Activated naive CD4-positive, alpha-beta T cell treated with anti-CD3 and anti-CD28 coated beads, Interleukin-2, amount 10 ng/mL, durations not matched to agents 7 days and 5 days (primary cell): ENCODE results near the gene CD79B.

ENCODE experiments used
- CTCF ChIA-PET: fragments of 350-600 bp; sonication (Branson Sonifier 250); formaldehyde crosslinking; loops from one replicate; lab custom pipeline; 2021; ENCODE audit warnings: antibody characterized with exemption; lab: Charles Lee
- DNase-seq: peaks from one replicate; pipeline ENCODE4 v3.0.0-alpha.2; 2020
- H3K27ac Mint-ChIP-seq: one replicate; pipeline ENCODE4 v1.8.0; 2021; ENCODE audit warnings: mild to moderate bottlenecking, moderate library complexity, mixed read lengths
- H3K27me3 Mint-ChIP-seq: one replicate; pipeline ENCODE4 v1.8.0; 2021; ENCODE audit warnings: mild to moderate bottlenecking, mixed read lengths
- H3K36me3 Mint-ChIP-seq: one replicate; pipeline ENCODE4 v1.8.0; 2021; ENCODE audit warnings: mixed read lengths
- H3K4me1 Mint-ChIP-seq: one replicate; pipeline ENCODE4 v1.8.0; 2021; ENCODE audit warnings: mixed read lengths
- H3K4me3 Mint-ChIP-seq: one replicate; pipeline ENCODE4 v1.8.0; 2021; ENCODE audit warnings: mild to moderate bottlenecking, moderate library complexity, mixed read lengths
- H3K9me3 Mint-ChIP-seq: one replicate; pipeline ENCODE4 v1.8.0; 2021; ENCODE audit warnings: mixed read lengths

The CD79B gene

GRCh38 chr17:63946440-63947363 lies 14.6 kb upstream of the CD79B start:
- H3K4me3 Mint-ChIP-seq, result peak overlapping the region; percentile 54
- H3K4me1 Mint-ChIP-seq, result peaks cover 23% of the 10 kb centered on the region
- peaks cover 81% of the 10 kb centered on the region for H3K27me3 Mint-ChIP-seq
- no peaks in the 10 kb centered on the region for H3K9me3 Mint-ChIP-seq
- no peaks in the 10 kb centered on the region for H3K36me3 Mint-ChIP-seq
- CTCF ChIA-PET, result interaction anchor here (0.9 to 3.1 kb wide), 28 partner anchors 11 to 187 kb away, joined by 3 to 62 read pairs (median 6); partner anchors contain the start of genes CD79B, CSHL1, GH1 and ICAM2
- DNase-seq, result peak; percentile 72
- H3K27ac Mint-ChIP-seq, result peak overlapping the region; percentile 85

GRCh38 chr17:63945784-63946439 lies 13.8 kb upstream of the CD79B start:
- H3K36me3 Mint-ChIP-seq, result no peaks in the 10 kb centered on the region
- H3K27me3 Mint-ChIP-seq, result peaks cover 84% of the 10 kb centered on the region
- peak; percentile 33 for DNase-seq
- peaks cover 23% of the 10 kb centered on the region for H3K4me1 Mint-ChIP-seq
- no peak overlapping the region for H3K4me3 Mint-ChIP-seq
- H3K27ac Mint-ChIP-seq, result peak overlapping the region; percentile 33
- CTCF ChIA-PET, result interaction anchor here (0.9 to 3.1 kb wide), 28 partner anchors 12 to 188 kb away, joined by 3 to 62 read pairs (median 6); partner anchors contain the start of genes CD79B, CSHL1, GH1 and ICAM2
- no peaks in the 10 kb centered on the region for H3K9me3 Mint-ChIP-seq

- Mint-ChIP-seq H3K4me1 (peaks cover 23% of the 10 kb centered on the region), H3K27me3 (peaks cover 87% of the 10 kb centered on the region), H3K9me3 (no peaks in the 10 kb centered on the region), H3K4me3 (no peak overlapping the region), H3K27ac (no peak overlapping the region), H3K36me3 (no peaks in the 10 kb centered on the region)
- CTCF ChIA-PET, result interaction anchor here (1.6 to 3.1 kb wide), 6 partner anchors 17 to 81 kb away, joined by 7 to 62 read pairs (median 17); partner anchors contain the start of genes CSHL1 and GH1
- no peak for DNase-seq
Observed at GRCh38 chr17:63944736-63945499, 12.8 kb upstream of the CD79B start.

- Mint-ChIP-seq H3K36me3 (no peaks in the 10 kb centered on the region), H3K27ac (no peak overlapping the region), H3K4me1 (peaks cover 32% of the 10 kb centered on the region), H3K4me3 (no peak overlapping the region), H3K27me3 (peaks cover 82% of the 10 kb centered on the region), H3K9me3 (no peaks in the 10 kb centered on the region)
- no peak for DNase-seq
- CTCF ChIA-PET, result no interaction called here
Observed at GRCh38 chr17:63943745-63944144, 11.6 kb upstream of the CD79B start.

- peak overlapping the region; percentile 61 for H3K27ac Mint-ChIP-seq
- CTCF ChIA-PET, result no interaction called here
- H3K9me3 Mint-ChIP-seq, result no peaks in the 10 kb centered on the region
- no peak overlapping the region for H3K4me3 Mint-ChIP-seq
- H3K36me3 Mint-ChIP-seq, result no peaks in the 10 kb centered on the region
- H3K27me3 Mint-ChIP-seq, result peaks cover 87% of the 10 kb centered on the region
- peaks cover 38% of the 10 kb centered on the region for H3K4me1 Mint-ChIP-seq
- no peak for DNase-seq
Observed at GRCh38 chr17:63942309-63942985, 10.3 kb upstream of the CD79B start.

- H3K27ac Mint-ChIP-seq, result no peak overlapping the region
- H3K36me3 Mint-ChIP-seq, result no peaks in the 10 kb centered on the region
- no peak for DNase-seq
- H3K4me3 Mint-ChIP-seq, result no peak overlapping the region
- H3K27me3 Mint-ChIP-seq, result peaks cover 90% of the 10 kb centered on the region
- no peaks in the 10 kb centered on the region for H3K9me3 Mint-ChIP-seq
- peaks cover 33% of the 10 kb centered on the region for H3K4me1 Mint-ChIP-seq
- CTCF ChIA-PET, result no interaction called here
Observed at GRCh38 chr17:63941751-63942150, 9.6 kb upstream of the CD79B start.

- Mint-ChIP-seq H3K4me1 (peaks cover 28% of the 10 kb centered on the region), H3K9me3 (no peaks in the 10 kb centered on the region), H3K27ac (peak overlapping the region; percentile 33), H3K27me3 (peaks cover 85% of the 10 kb centered on the region), H3K36me3 (no peaks in the 10 kb centered on the region), H3K4me3 (no peak overlapping the region)
- CTCF ChIA-PET, result no interaction called here
- no peak for DNase-seq
Observed at GRCh38 chr17:63941162-63941561, 9.0 kb upstream of the CD79B start.

GRCh38 chr17:63940584-63940983 lies 8.5 kb upstream of the CD79B start:
- no peak overlapping the region for H3K4me3 Mint-ChIP-seq
- DNase-seq, result no peak
- no peak overlapping the region for H3K27ac Mint-ChIP-seq
- no peaks in the 10 kb centered on the region for H3K9me3 Mint-ChIP-seq
- peaks cover 85% of the 10 kb centered on the region for H3K27me3 Mint-ChIP-seq
- H3K36me3 Mint-ChIP-seq, result no peaks in the 10 kb centered on the region
- CTCF ChIA-PET, result interaction anchor here (1.0 to 1.8 kb wide), 2 partner anchors 9 to 53 kb away, joined by 3 read pairs; no protein-coding TSS in a partner anchor
- peaks cover 25% of the 10 kb centered on the region for H3K4me1 Mint-ChIP-seq

GRCh38 chr17:63939884-63940283 lies 7.8 kb upstream of the CD79B start:
- CTCF ChIA-PET, result interaction anchor here (1.0 to 1.8 kb wide), 3 partner anchors 9 to 54 kb away, joined by 3 to 4 read pairs (median 3); no protein-coding TSS in a partner anchor
- Mint-ChIP-seq H3K27ac (no peak overlapping the region), H3K4me3 (no peak overlapping the region), H3K9me3 (no peaks in the 10 kb centered on the region), H3K4me1 (peaks cover 18% of the 10 kb centered on the region), H3K27me3 (peaks cover 85% of the 10 kb centered on the region), H3K36me3 (no peaks in the 10 kb centered on the region)
- DNase-seq, result no peak

- H3K4me1 Mint-ChIP-seq, result peaks cover 18% of the 10 kb centered on the region
- no peak for DNase-seq
- CTCF ChIA-PET, result interaction anchor here (1.0 to 1.8 kb wide), 3 partner anchors 8 to 55 kb away, joined by 3 to 4 read pairs (median 3); no protein-coding TSS in a partner anchor
- H3K27ac Mint-ChIP-seq, result no peak overlapping the region
- no peaks in the 10 kb centered on the region for H3K36me3 Mint-ChIP-seq
- peaks cover 85% of the 10 kb centered on the region for H3K27me3 Mint-ChIP-seq
- no peak overlapping the region for H3K4me3 Mint-ChIP-seq
- no peaks in the 10 kb centered on the region for H3K9me3 Mint-ChIP-seq
Observed at GRCh38 chr17:63939401-63939800, 7.3 kb upstream of the CD79B start.

GRCh38 chr17:63937920-63938319 lies 5.8 kb upstream of the CD79B start:
- DNase-seq, result no peak
- peaks cover 84% of the 10 kb centered on the region for H3K27me3 Mint-ChIP-seq
- no peaks in the 10 kb centered on the region for H3K36me3 Mint-ChIP-seq
- H3K4me1 Mint-ChIP-seq, result peaks cover 23% of the 10 kb centered on the region
- no peaks in the 10 kb centered on the region for H3K9me3 Mint-ChIP-seq
- no peak overlapping the region for H3K4me3 Mint-ChIP-seq
- CTCF ChIA-PET, result no interaction called here
- H3K27ac Mint-ChIP-seq, result no peak overlapping the region

- Mint-ChIP-seq H3K27me3 (peaks cover 83% of the 10 kb centered on the region), H3K27ac (no peak overlapping the region), H3K4me1 (peaks cover 28% of the 10 kb centered on the region), H3K4me3 (no peak overlapping the region), H3K9me3 (no peaks in the 10 kb centered on the region), H3K36me3 (no peaks in the 10 kb centered on the region)
- DNase-seq, result no peak
- CTCF ChIA-PET, result interaction anchor here (0.9 kb wide), 1 partner anchor 89 kb away, joined by 3 read pairs; no protein-coding TSS in a partner anchor
Observed at GRCh38 chr17:63937319-63937718, 5.2 kb upstream of the CD79B start.
